GM23338 (cell line): ENCODE data around the gene LRBA. TPM values are rescaled to one million over a fixed set of nuclear protein-coding genes. Genes with fewer than 3 reads are reported as not detected.

Source experiments
- ATAC-seq: fragments of 200-7000 bp; cut with Tn5 transposase; 3 replicates; pipeline ENCODE4 v1.9.1; 2020
- DNase-seq: peaks from one replicate; pipeline ENCODE4 v3.0.0-alpha.2; 2015; ENCODE audit warnings: low spot score
- H2AFZ ChIP-seq: fragments of 200-600 bp; sonication (generic); 2 replicates; pipeline ENCODE4 v1.8.0; 2016; ENCODE audit warnings: antibody characterized with exemption, mild to moderate bottlenecking, moderate library complexity
- H3F3A ChIP-seq: fragments of 200-600 bp; sonication (generic); replicated peaks from 2 replicates; pipeline ENCODE4 v1.8.0; 2017; ENCODE audit warnings: antibody characterized with exemption, mixed run types, low read depth
- H3K27ac ChIP-seq: fragments of 200-600 bp; sonication (generic); 2 replicates; pipeline ENCODE4 v1.6.1; 2016; ENCODE audit warnings: low read depth
- H3K27me3 ChIP-seq: fragments of 200-600 bp; sonication (generic); 2 replicates; pipeline ENCODE4 v1.8.0; 2016; ENCODE audit warnings: mild to moderate bottlenecking, mixed run types, moderate library complexity; ENCODE audit not compliant: insufficient read depth
- H3K36me3 ChIP-seq: fragments of 200-600 bp; sonication (generic); 2 replicates; pipeline ENCODE4 v1.8.0; 2016; ENCODE audit warnings: mild to moderate bottlenecking; ENCODE audit not compliant: insufficient read depth
- H3K4me1 ChIP-seq: fragments of 200-600 bp; sonication (generic); 2 replicates; pipeline ENCODE4 v1.8.0; 2016; ENCODE audit warnings: mild to moderate bottlenecking, moderate library complexity; ENCODE audit not compliant: insufficient read depth
- H3K4me2 ChIP-seq: fragments of 200-600 bp; sonication (generic); 2 replicates; pipeline ENCODE4 v1.7.1; 2017; ENCODE audit warnings: mixed run types
- H3K4me3 ChIP-seq: fragments of 200-600 bp; sonication (generic); 2 replicates; pipeline ENCODE4 v1.6.1; 2016; ENCODE audit warnings: mixed run types
- H3K79me2 ChIP-seq: fragments of 200-600 bp; sonication (generic); replicated peaks from 2 replicates; pipeline ENCODE4 v1.8.0; 2017; ENCODE audit warnings: mild to moderate bottlenecking; ENCODE audit not compliant: insufficient read depth
- H3K9me2 ChIP-seq: fragments of 200-600 bp; sonication (generic); 2 replicates; pipeline ENCODE4 v1.8.0; 2017; ENCODE audit not compliant: insufficient read depth
- H4K20me1 ChIP-seq: fragments of 200-600 bp; sonication (generic); replicated peaks from 2 replicates; pipeline ENCODE4 v1.8.0; 2017; ENCODE audit warnings: mild to moderate bottlenecking; ENCODE audit not compliant: insufficient read depth
- H3K27ac Mint-ChIP-seq: 2 replicates; pipeline ENCODE4 v1.8.0; 2020; ENCODE audit warnings: inconsistent platforms, mild to moderate bottlenecking, moderate library complexity, mixed read lengths
- H3K27me3 Mint-ChIP-seq: 3 replicates; pipeline ENCODE4 v1.8.0; 2022; ENCODE audit warnings: low read depth, mild to moderate bottlenecking, moderate library complexity, mixed read lengths, inconsistent platforms; ENCODE audit not compliant: insufficient read depth, poor library complexity
- H3K36me3 Mint-ChIP-seq: 3 replicates; pipeline ENCODE4 v1.8.0; 2021; ENCODE audit warnings: low read depth, mild to moderate bottlenecking, inconsistent platforms, moderate library complexity, mixed read lengths
- H3K4me1 Mint-ChIP-seq: 3 replicates; pipeline ENCODE4 v1.8.0; 2020; ENCODE audit warnings: mild to moderate bottlenecking, inconsistent platforms, mixed read lengths
- H3K4me3 Mint-ChIP-seq: 3 replicates; pipeline ENCODE4 v1.8.0; 2021; ENCODE audit warnings: moderate library complexity, mild to moderate bottlenecking, inconsistent platforms, mixed read lengths
- H3K9me3 Mint-ChIP-seq: 3 replicates; pipeline ENCODE4 v1.8.0; 2020; ENCODE audit warnings: moderate library complexity, mild to moderate bottlenecking, inconsistent platforms, mixed read lengths
- CREB1 ChIP-seq: fragments of 250-450 bp; sonication (Bioruptor Pico); IDR thresholded peaks from 2 replicates; pipeline ENCODE4 v1.5.0; 2020; ENCODE audit warnings: low read depth, mild to moderate bottlenecking, moderate library complexity
- CTCF ChIP-seq, 2 experiments: fragments of 200-600 bp in 1 of 2; sonication (generic) in 1 of 2; conservative IDR thresholded peaks; 2 replicates each; pipeline versions ENCODE4 v1.5.1 to v1.6.1; 2016 to 2017; ENCODE audit warnings: antibody characterized with exemption in 2 of 2, low read depth in 2 of 2, mild to moderate bottlenecking in 2 of 2, moderate library complexity in 1 of 2
- ETS1 ChIP-seq: IDR thresholded peaks from 2 replicates; pipeline ENCODE4 v1.6.1; 2016; ENCODE audit warnings: antibody characterized with exemption
- EZH2 ChIP-seq: fragments of 200-600 bp; sonication (generic); IDR thresholded peaks from one replicate; pipeline ENCODE4 v1.8.0; 2017; ENCODE audit warnings: antibody characterized with exemption, mild to moderate bottlenecking, low read depth; ENCODE audit not compliant: unreplicated experiment
- EZH2phosphoT487 ChIP-seq: fragments of 200-600 bp; sonication (generic); IDR thresholded peaks from one replicate; pipeline ENCODE4 v1.8.1; 2018; ENCODE audit warnings: antibody characterized with exemption; ENCODE audit not compliant: unreplicated experiment
- JUNB ChIP-seq: IDR thresholded peaks from one replicate; pipeline ENCODE4 v1.6.1; 2016; ENCODE audit warnings: antibody characterized with exemption; ENCODE audit not compliant: unreplicated experiment
- POLR2AphosphoS5 ChIP-seq: IDR thresholded peaks from 2 replicates; pipeline ENCODE4 v1.6.1; 2016; ENCODE audit warnings: antibody characterized with exemption, low read depth
- REST ChIP-seq: IDR thresholded peaks from one replicate; pipeline ENCODE4 v1.6.1; 2018; ENCODE audit warnings: antibody characterized with exemption; ENCODE audit not compliant: unreplicated experiment
- STAT1 ChIP-seq: IDR thresholded peaks from one replicate; pipeline ENCODE4 v1.6.1; 2016; ENCODE audit warnings: antibody characterized with exemption; ENCODE audit not compliant: unreplicated experiment
- ZNF114 ChIP-seq: fragments of 250-450 bp; sonication (Bioruptor Pico); IDR thresholded peaks from 2 replicates; pipeline ENCODE4 v1.5.0; 2020; ENCODE audit warnings: mild to moderate bottlenecking, moderate library complexity
- ZNF331 ChIP-seq: fragments of 250-450 bp; sonication (Bioruptor Pico); IDR thresholded peaks from 2 replicates; pipeline ENCODE4 v1.5.0; 2020; ENCODE audit warnings: low read depth, mild to moderate bottlenecking, moderate library complexity
- ZNF462 ChIP-seq: fragments of 250-450 bp; sonication (Bioruptor Pico); IDR thresholded peaks from 2 replicates; pipeline ENCODE4 v1.5.0; 2020; ENCODE audit warnings: mild to moderate bottlenecking, moderate library complexity
- polyA plus RNA-seq: library from polyadenylated mRNA; unstranded; fragments of >200 nt; fragmentation: Nextera tagmentation; extraction: Ambion mirVana; gene quantifications from 2 replicates; pipeline ENCODE4 v1.2.1, GENCODE V29; 2016
- total RNA-seq: library from RNA; depleted of rRNA; stranded (reverse); fragments of >200 nt; shearing (Covaris generic); gene quantifications from 2 replicates; pipeline ENCODE4 v1.2.3, GENCODE V29; 2014

LRBA gene
- total and polyA plus RNA-seq, 2 experiments from 2014 or later: 23.3 to 126 TPM

GRCh38 chr4:150315691-150316090 lies 699.4 kb downstream of the LRBA start:
- H3K4me2 ChIP-seq: peak overlapping the region; percentile 8; the same call in 1 of the 2 replicates
- Mint-ChIP-seq H3K36me3 (peaks cover 6% of the 10 kb centered on the region; the same call in 1 of the 3 replicates), H3K27ac (no peak overlapping the region), H3K9me3 (no peaks in the 10 kb centered on the region), H3K4me1 (peaks cover 32% of the 10 kb centered on the region), H3K27me3 (peaks cover 7% of the 10 kb centered on the region), H3K4me3 (no peak overlapping the region)
- H3K36me3 ChIP-seq: no peaks in the 10 kb centered on the region
- DNase-seq: no peak
- H3F3A ChIP-seq: no peaks in the 10 kb centered on the region
- H3K4me1 ChIP-seq: peaks cover 20% of the 10 kb centered on the region; the same call in 1 of the 2 replicates
- TF ChIP-seq ZNF331 (CRISPR knock-in tag) (no peak), STAT1 (no peak), EZH2phosphoT487 (no peak), REST (no peak), EZH2 (no peak), ETS1 (no peak), CREB1 (CRISPR knock-in tag) (no peak), JUNB (no peak), CTCF (conservative IDR thresholded peaks at IDR 0.05; ENCODE audit: low read depth in 2 of 2) (no peak), ZNF114 (CRISPR knock-in tag) (no peak), POLR2AphosphoS5 (no peak), ZNF462 (CRISPR knock-in tag) (no peak)
- no peak for ATAC-seq
- no peaks in the 10 kb centered on the region for H3K9me2 ChIP-seq
- H3K27me3 ChIP-seq: no peaks in the 10 kb centered on the region
- H4K20me1 ChIP-seq: no peaks in the 10 kb centered on the region
- H2AFZ ChIP-seq: no peak overlapping the region
- H3K27ac ChIP-seq: no peak overlapping the region
- no peak overlapping the region for H3K4me3 ChIP-seq
- H3K79me2 ChIP-seq: no peaks in the 10 kb centered on the region
